K562 (cell line): ENCODE data around the gene TP53I13. TPM values are rescaled to one million over a fixed set of nuclear protein-coding genes. Genes with fewer than 3 reads are reported as not detected.

Experiments used
- BMI1 ChIP-seq: fragments of 150-350 bp; IDR thresholded peaks from 2 replicates; pipeline ENCODE4 v1.6.1; 2014; ENCODE audit warnings: low read length
- BRF1 ChIP-seq: IDR thresholded peaks from 3 replicates; pipeline ENCODE4 v1.6.1; 2011; ENCODE audit warnings: borderline replicate concordance, mild to moderate bottlenecking; ENCODE audit not compliant: insufficient read length; ENCODE audit errors: extremely low read depth
- CBX2 ChIP-seq: fragments of 200-600 bp; sonication (generic); IDR thresholded peaks from one replicate; pipeline ENCODE4 v1.6.1; 2012; ENCODE audit warnings: mild to moderate bottlenecking, low read length, inconsistent platforms; ENCODE audit not compliant: insufficient read depth, poor library complexity, severe bottlenecking
- IFI16 ChIP-seq: fragments of 250-450 bp; sonication (Bioruptor Pico); IDR thresholded peaks from 2 replicates; pipeline ENCODE4 v2.1.2; 2022; ENCODE audit warnings: mild to moderate bottlenecking, inconsistent platforms
- MTA2 ChIP-seq: fragments of 450-650 bp; IDR thresholded peaks from 2 replicates; pipeline ENCODE4 v1.6.1; 2016; ENCODE audit warnings: low read depth
- NEUROD1 ChIP-seq: fragments of 150-350 bp; IDR thresholded peaks from 2 replicates; pipeline ENCODE4 v1.6.1; 2014; ENCODE audit warnings: borderline replicate concordance, low read length, low read depth; ENCODE audit not compliant: partially characterized antibody
- NRF1 ChIP-seq, 2 experiments: fragments of 450-650 bp; IDR thresholded peaks in 1 of 2; conservative IDR thresholded peaks in 1 of 2; 2 replicates each; pipeline ENCODE4 v1.6.1; 2014; ENCODE audit warnings: mild to moderate bottlenecking in 2 of 2
- PHF20 ChIP-seq: fragments of 450-650 bp; IDR thresholded peaks from 2 replicates; pipeline ENCODE4 v1.6.1; 2018; ENCODE audit not compliant: partially characterized antibody
- RBM25 ChIP-seq: fragments of 200-400 bp; formaldehyde crosslinking; IDR thresholded peaks from 2 replicates; pipeline ENCODE4 v1.6.1; 2018; ENCODE audit warnings: low read length, low read depth, moderate library complexity; ENCODE audit not compliant: severe bottlenecking
- RFX1 ChIP-seq: fragments of 450-650 bp; IDR thresholded peaks from 2 replicates; pipeline ENCODE4 v1.6.1; 2016; ENCODE audit warnings: mild to moderate bottlenecking, moderate library complexity
- SFPQ ChIP-seq: fragments of 200-400 bp; formaldehyde crosslinking; IDR thresholded peaks from 2 replicates; pipeline ENCODE4 v1.6.1; 2017; ENCODE audit warnings: mild to moderate bottlenecking, low read depth, low read length, moderate library complexity
- SMAD2 ChIP-seq: fragments of 150-350 bp; IDR thresholded peaks from 2 replicates; pipeline ENCODE4 v1.6.1; 2014; ENCODE audit warnings: low read depth, mild to moderate bottlenecking, low read length
- SRSF9 ChIP-seq: fragments of 200-400 bp; formaldehyde crosslinking; IDR thresholded peaks from 2 replicates; pipeline ENCODE4 v1.6.1; 2017; ENCODE audit warnings: low read depth, low read length, borderline replicate concordance
- U2AF1 ChIP-seq: fragments of 200-400 bp; formaldehyde crosslinking; optimal IDR thresholded peaks from 2 replicates; pipeline ENCODE3; 2017; ENCODE audit warnings: mild to moderate bottlenecking, low read depth, low read length, moderate library complexity
- ZBTB9 ChIP-seq: fragments of 450-650 bp; formaldehyde crosslinking; IDR thresholded peaks from 2 replicates; pipeline ENCODE4 v1.4.0; 2020; ENCODE audit warnings: mild to moderate bottlenecking, moderate library complexity
- ZKSCAN1 ChIP-seq: fragments of 150-350 bp; IDR thresholded peaks from 2 replicates; pipeline ENCODE4 v1.6.1; 2016; ENCODE audit warnings: low read depth, low read length
- ZNF140 ChIP-seq: fragments of 250-450 bp; sonication (Bioruptor Pico); IDR thresholded peaks from 2 replicates; pipeline ENCODE4 v1.8.0; 2021; ENCODE audit warnings: moderate library complexity, mild to moderate bottlenecking, inconsistent platforms
- ZNF146 ChIP-seq: IDR thresholded peaks from one replicate; pipeline ENCODE4 v1.6.1; 2018; ENCODE audit warnings: missing compliant biosample characterization; ENCODE audit not compliant: unreplicated experiment
- ZNF184 ChIP-seq: sonication (generic); formaldehyde crosslinking; IDR thresholded peaks from 2 replicates; pipeline ENCODE4 v1.5.0; 2020; ENCODE audit warnings: missing genetic modification reagents
- ZNF551 ChIP-seq: fragments of 250-450 bp; sonication (Bioruptor Pico); IDR thresholded peaks from 2 replicates; pipeline ENCODE4 v1.5.0; 2021; ENCODE audit warnings: mild to moderate bottlenecking, moderate library complexity
- ZNF668 ChIP-seq: fragments of 250-450 bp; sonication (Bioruptor Pico); IDR thresholded peaks from 2 replicates; pipeline ENCODE4 v1.8.0; 2022; ENCODE audit warnings: mild to moderate bottlenecking, inconsistent platforms
- ZNF778 ChIP-seq: fragments of 450-650 bp; formaldehyde crosslinking; IDR thresholded peaks from 2 replicates; pipeline ENCODE4 v1.4.0; 2020; ENCODE audit warnings: mild to moderate bottlenecking, moderate library complexity
- polyA plus RNA-seq, 8 experiments: library from polyadenylated mRNA; depleted of rRNA in 4 of 8; stranded (reverse) in 5 of 8; unstranded in 3 of 8; fragments of >200 nt; fragmentation: Nextera tagmentation in 2 of 8; fragmentation: Illumina TruSeq in 1 of 8; extraction: Ambion mirVana in 2 of 8; extraction: Trizol in 1 of 8; gene quantifications; 2 replicates each; pipeline versions ENCODE4 v1.2.1 to v1.2.3, GENCODE V29; 2011 to 2014; ENCODE audit warnings: inconsistent platforms in 1 of 8, missing spikeins in 1 of 8
- total RNA-seq, 7 experiments: library from RNA; depleted of rRNA in 6 of 7; stranded (reverse); fragments of >200 nt in 6 of 7; fragmentation: Illumina TruSeq in 2 of 7; extraction: Trizol in 2 of 7; gene quantifications; 2 replicates each; pipeline versions ENCODE4 v1.2.1 to v1.2.3, GENCODE V29; 2011 to 2021; ENCODE audit warnings: low replicate concordance in 1 of 7
- TF ChIP-seq, protein P1 (sequence below), 2 experiments: fragments of 450-650 bp; IDR thresholded peaks; 2 replicates each; pipeline ENCODE4 v1.6.1; 2016
- TF ChIP-seq, protein P2 (sequence below): fragments of 250-450 bp; sonication (Bioruptor Pico); IDR thresholded peaks from 2 replicates; pipeline ENCODE4 v1.5.0; 2020; ENCODE audit warnings: mild to moderate bottlenecking

The TP53I13 gene
- total and polyA plus RNA-seq, 9 of the 15 experiments (the other 6 are each of a cell fraction or from before 2014, with no cell fraction given) = 0.08 to 28.3 (median 9.1) TPM

DNA sequence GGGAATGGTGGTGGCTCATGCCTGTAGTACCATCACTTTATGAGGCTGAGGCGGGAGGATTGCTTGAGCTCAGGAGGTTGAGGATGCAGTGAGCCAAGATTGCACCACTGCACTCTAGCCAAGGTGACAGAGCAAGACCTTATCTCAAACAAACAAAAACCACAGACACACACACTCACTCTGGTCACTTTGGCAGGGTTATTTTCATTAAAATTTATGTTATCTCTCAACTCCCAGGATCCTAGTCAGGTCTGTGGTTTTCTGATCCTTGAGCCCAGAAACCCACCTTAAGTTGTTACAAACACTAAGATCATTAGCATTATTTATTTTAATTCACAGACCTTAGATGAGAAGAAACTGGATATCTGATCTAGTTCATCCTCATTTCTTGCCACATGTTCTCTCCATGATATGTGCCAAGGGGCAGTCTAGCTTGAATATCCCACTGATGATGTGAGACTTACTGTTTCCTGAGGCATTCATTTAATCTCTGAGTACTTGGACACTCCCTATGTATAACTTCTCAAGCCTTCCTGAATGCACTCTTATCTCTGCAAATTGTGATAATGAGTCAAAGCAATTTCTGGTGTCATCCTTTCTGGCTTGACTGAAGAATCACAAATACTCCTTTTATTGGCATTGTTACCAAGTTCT lies 11.3 kb upstream of the TP53I13 start (continued):
- no peak for TF ChIP-seq RFX1
- TF ChIP-seq, protein P1, sequence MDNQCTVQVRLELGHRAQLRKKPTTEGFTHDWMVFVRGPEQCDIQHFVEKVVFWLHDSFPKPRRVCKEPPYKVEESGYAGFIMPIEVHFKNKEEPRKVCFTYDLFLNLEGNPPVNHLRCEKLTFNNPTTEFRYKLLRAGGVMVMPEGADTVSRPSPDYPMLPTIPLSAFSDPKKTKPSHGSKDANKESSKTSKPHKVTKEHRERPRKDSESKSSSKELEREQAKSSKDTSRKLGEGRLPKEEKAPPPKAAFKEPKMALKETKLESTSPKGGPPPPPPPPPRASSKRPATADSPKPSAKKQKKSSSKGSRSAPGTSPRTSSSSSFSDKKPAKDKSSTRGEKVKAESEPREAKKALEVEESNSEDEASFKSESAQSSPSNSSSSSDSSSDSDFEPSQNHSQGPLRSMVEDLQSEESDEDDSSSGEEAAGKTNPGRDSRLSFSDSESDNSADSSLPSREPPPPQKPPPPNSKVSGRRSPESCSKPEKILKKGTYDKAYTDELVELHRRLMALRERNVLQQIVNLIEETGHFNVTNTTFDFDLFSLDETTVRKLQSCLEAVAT (IDR thresholded peaks at IDR 0.05) = peak in 1 of 2 experiments; percentile 96; a peak in 2 of 4 replicates
- no peak for TF ChIP-seq PHF20
- no peak for TF ChIP-seq U2AF1
- TF ChIP-seq ZNF140 (CRISPR knock-in tag) = no peak
- TF ChIP-seq BRF1 = no peak
- no peak for TF ChIP-seq BMI1
- no peak for TF ChIP-seq NEUROD1
- TF ChIP-seq, protein P2, sequence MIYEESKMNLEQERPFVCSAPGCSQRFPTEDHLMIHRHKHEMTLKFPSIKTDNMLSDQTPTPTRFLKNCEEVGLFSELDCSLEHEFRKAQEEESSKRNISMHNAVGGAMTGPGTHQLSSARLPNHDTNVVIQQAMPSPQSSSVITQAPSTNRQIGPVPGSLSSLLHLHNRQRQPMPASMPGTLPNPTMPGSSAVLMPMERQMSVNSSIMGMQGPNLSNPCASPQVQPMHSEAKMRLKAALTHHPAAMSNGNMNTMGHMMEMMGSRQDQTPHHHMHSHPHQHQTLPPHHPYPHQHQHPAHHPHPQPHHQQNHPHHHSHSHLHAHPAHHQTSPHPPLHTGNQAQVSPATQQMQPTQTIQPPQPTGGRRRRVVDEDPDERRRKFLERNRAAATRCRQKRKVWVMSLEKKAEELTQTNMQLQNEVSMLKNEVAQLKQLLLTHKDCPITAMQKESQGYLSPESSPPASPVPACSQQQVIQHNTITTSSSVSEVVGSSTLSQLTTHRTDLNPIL (CRISPR knock-in tag) = no peak
- no peak for TF ChIP-seq CBX2
- TF ChIP-seq ZNF146 (CRISPR knock-in tag) = no peak
- peak; percentile 82 for TF ChIP-seq MTA2
- TF ChIP-seq ZNF551 (CRISPR knock-in tag) = no peak
- TF ChIP-seq SRSF9 = no peak
- no peak for TF ChIP-seq NRF1 (conservative IDR thresholded peaks at IDR 0.05 in 1 of 2, IDR thresholded peaks at IDR 0.05 in 1 of 2)
- no peak for TF ChIP-seq IFI16
- TF ChIP-seq SMAD2 = no peak
- no peak for TF ChIP-seq SFPQ
- no peak for TF ChIP-seq RBM25
- no peak for TF ChIP-seq ZNF778 (CRISPR knock-in tag)
- TF ChIP-seq ZKSCAN1 = no peak
- no peak for TF ChIP-seq ZNF668 (CRISPR knock-in tag)
- TF ChIP-seq ZBTB9 (CRISPR knock-in tag) = no peak
- TF ChIP-seq ZNF184 (CRISPR knock-in tag) = no peak
